HG02870 (cell line): ENCODE measurements around the gene SGTA.

ENCODE experiments used
- ATAC-seq: cut with Tn5 transposase; IDR thresholded peaks from one replicate; pipeline ENCODE4 v1.9.1; 2021; ENCODE audit warnings: mild to moderate bottlenecking, moderate library complexity; ENCODE audit not compliant: unreplicated experiment

SGTA gene

GRCh38 chr19:2774083-2774679 lies 8.9 kb downstream of the SGTA start:
- no peak for ATAC-seq

- no peak for ATAC-seq
Observed at GRCh38 chr19:2771786-2772674, 11.0 kb downstream of the SGTA start.

GRCh38 chr19:2770055-2771013 lies 12.7 kb downstream of the SGTA start:
- ATAC-seq = no peak

- no peak for ATAC-seq
Observed at GRCh38 chr19:2769218-2769617, 13.9 kb downstream of the SGTA start.

- no peak for ATAC-seq
Observed at GRCh38 chr19:2768365-2769132, 14.5 kb downstream of the SGTA start.

GRCh38 chr19:2767688-2768087 lies 15.4 kb downstream of the SGTA start:
- no peak for ATAC-seq

- ATAC-seq = no peak
Observed at GRCh38 chr19:2766594-2767372, 16.3 kb downstream of the SGTA start.

GRCh38 chr19:2765376-2765775 lies 17.7 kb downstream of the SGTA start:
- ATAC-seq = no peak

- ATAC-seq = no peak
Observed at GRCh38 chr19:2764945-2765344, 18.1 kb downstream of the SGTA start.

GRCh38 chr19:2763687-2764086 lies 19.4 kb downstream of the SGTA start:
- no peak for ATAC-seq

GRCh38 chr19:2762783-2763496 lies 20.1 kb downstream of the SGTA start:
- no peak for ATAC-seq

- no peak for ATAC-seq
Observed at GRCh38 chr19:2761876-2762782, 20.9 kb downstream of the SGTA start.

- ATAC-seq = no peak
Observed at GRCh38 chr19:2761309-2761677, 21.8 kb downstream of the SGTA start.

GRCh38 chr19:2759965-2760364 lies 23.1 kb downstream of the SGTA start:
- ATAC-seq = no peak

GRCh38 chr19:2759362-2759761 lies 23.7 kb downstream of the SGTA start:
- ATAC-seq = no peak

GRCh38 chr19:2758601-2759313 lies 24.3 kb downstream of the SGTA start:
- no peak for ATAC-seq
